HPDE6-E6E7 (cell line): ENCODE measurements around the gene TRIM34.
"Not testable (repeated sequence)": the region's sequence is repeated elsewhere in the genome, so short reads cannot be mapped to it uniquely, and the experiment has no call there.

Source experiments
- DNase-seq: peaks from one replicate; pipeline ENCODE4 v3.0.0; 2011; ENCODE audit warnings: missing footprints; ENCODE audit errors: extremely low spot score

The TRIM34 gene

GRCh38 chr11:5684646-5685362 is 60.0 kb downstream of the TRIM34 start, which contains the start of gene TRIM5:
TSS of gene TRIM5 (minus strand) at chr11:5685074. CDS start at chr11:5680177, 4,897 bp downstream.
- DNase-seq = peak; percentile 95

- DNase-seq = no peak
Measured at GRCh38 chr11:5686426-5686825, 61.6 kb downstream of the TRIM34 start.

- DNase-seq = no peak
Measured at GRCh38 chr11:5688482-5688881, 63.7 kb downstream of the TRIM34 start.

- peak; percentile 34 for DNase-seq
Measured at GRCh38 chr11:5689551-5689983, 64.8 kb downstream of the TRIM34 start, which contains the start of gene TRIM22. TSS of gene TRIM22 (plus strand) at chr11:5689790. CDS start at chr11:5696233, 6,443 bp downstream.

GRCh38 chr11:5690216-5690615 is 65.4 kb downstream of the TRIM34 start:
- DNase-seq = no peak

- DNase-seq = no peak
Measured at GRCh38 chr11:5690736-5691135, 65.9 kb downstream of the TRIM34 start.

- DNase-seq = not testable (repeated sequence)
Measured at GRCh38 chr11:5691238-5691963, 66.6 kb downstream of the TRIM34 start.

- no peak for DNase-seq
Measured at GRCh38 chr11:5691964-5692361, 67.2 kb downstream of the TRIM34 start.
